Liver (tissue), 9 donors: ENCODE results near the gene LSM12. TPM values are rescaled to one million over a fixed set of nuclear protein-coding genes. Genes with fewer than 3 reads are reported as not detected.

ENCODE experiments used
- DNase-seq: peaks from one replicate; pipeline ENCODE4 v3.0.0-alpha.2; 2017; ENCODE audit warnings: low spot score
- H3K27ac ChIP-seq, 2 donors: one replicate each; pipeline ENCODE4 v1.7.0; 2013; ENCODE audit warnings: inconsistent platforms in 2 of 2, low read length in 2 of 2, control low read depth in 1 of 2, low read depth in 1 of 2, mild to moderate bottlenecking in 1 of 2
- H3K27me3 ChIP-seq, 4 donors: one replicate each; pipeline versions ENCODE4 v1.6.1 to v1.7.0; 2013; ENCODE audit warnings: low read length in 3 of 4, inconsistent platforms in 1 of 4, mild to moderate bottlenecking in 1 of 4, moderate library complexity in 1 of 4; ENCODE audit not compliant: control insufficient read depth in 4 of 4, insufficient read depth in 4 of 4
- H3K36me3 ChIP-seq, 4 donors: one replicate each; pipeline versions ENCODE4 v1.6.1 to v1.7.0; 2013; ENCODE audit warnings: low read length in 3 of 4, mild to moderate bottlenecking in 3 of 4, low read depth in 1 of 4, moderate library complexity in 1 of 4; ENCODE audit not compliant: control insufficient read depth in 4 of 4, insufficient read depth in 3 of 4
- H3K4me1 ChIP-seq, 4 donors: one replicate each; pipeline versions ENCODE4 v1.6.1 to v1.7.0; 2013; ENCODE audit warnings: low read length in 3 of 4, mild to moderate bottlenecking in 3 of 4, moderate library complexity in 1 of 4; ENCODE audit not compliant: control insufficient read depth in 4 of 4, insufficient read depth in 4 of 4
- H3K4me3 ChIP-seq, 3 donors: one replicate each; pipeline versions ENCODE4 v1.6.1 to v1.7.0; 2013; ENCODE audit warnings: low read length in 3 of 3, control low read depth in 1 of 3, low read depth in 1 of 3, mild to moderate bottlenecking in 1 of 3
- H3K9ac ChIP-seq, 2 donors: one replicate each; pipeline ENCODE4 v1.7.0; 2013; ENCODE audit warnings: low read length in 2 of 2, mild to moderate bottlenecking in 2 of 2, moderate library complexity in 2 of 2, control low read depth in 1 of 2, low read depth in 1 of 2
- H3K9me3 ChIP-seq, 4 donors: one replicate each; pipeline versions ENCODE4 v1.6.1 to v1.7.0; 2013; ENCODE audit warnings: low read length in 3 of 4; ENCODE audit not compliant: control insufficient read depth in 4 of 4
- ATF3 ChIP-seq: IDR thresholded peaks from 2 replicates; pipeline ENCODE4 v1.6.1; 2016; ENCODE audit warnings: antibody characterized with exemption
- CTCF ChIP-seq: fragments of 150-350 bp; IDR thresholded peaks from 2 replicates; pipeline ENCODE4 v1.5.1; 2017; ENCODE audit warnings: improper control_type of control experiment, low read depth, low read length; ENCODE audit not compliant: missing input control
- EGR1 ChIP-seq, 2 donors: IDR thresholded peaks; 2 replicates each; pipeline ENCODE4 v1.6.1; 2016 to 2018; ENCODE audit warnings: antibody characterized with exemption in 2 of 2, low read depth in 2 of 2
- FOXA1 ChIP-seq: IDR thresholded peaks from 2 replicates; pipeline ENCODE4 v1.6.1; 2016; ENCODE audit warnings: antibody characterized with exemption
- FOXA2 ChIP-seq: IDR thresholded peaks from 2 replicates; pipeline ENCODE4 v1.6.1; 2016; ENCODE audit warnings: antibody characterized with exemption
- GABPA ChIP-seq, 2 donors: IDR thresholded peaks in 1 of 2; conservative IDR thresholded peaks in 1 of 2; 2 replicates each; pipeline ENCODE4 v1.6.1; 2016; ENCODE audit warnings: antibody characterized with exemption in 2 of 2, mild to moderate bottlenecking in 1 of 2, moderate library complexity in 1 of 2
- HNF4A ChIP-seq, 2 donors: conservative IDR thresholded peaks; 2 replicates each; pipeline ENCODE4 v1.6.1; 2016; ENCODE audit warnings: antibody characterized with exemption in 2 of 2, mild to moderate bottlenecking in 2 of 2
- HNF4G ChIP-seq: IDR thresholded peaks from 2 replicates; pipeline ENCODE4 v1.6.1; 2016; ENCODE audit warnings: antibody characterized with exemption
- JUND ChIP-seq, 2 donors: IDR thresholded peaks; 2 replicates each; pipeline ENCODE4 v1.6.1; 2016; ENCODE audit warnings: antibody characterized with exemption in 2 of 2
- MAX ChIP-seq: IDR thresholded peaks from 2 replicates; pipeline ENCODE4 v1.6.1; 2016; ENCODE audit warnings: antibody characterized with exemption
- NR2F2 ChIP-seq: IDR thresholded peaks from 2 replicates; pipeline ENCODE4 v1.6.1; 2016; ENCODE audit warnings: antibody characterized with exemption
- RAD21 ChIP-seq, 2 donors: IDR thresholded peaks; 2 replicates each; pipeline ENCODE4 v1.6.1; 2016; ENCODE audit warnings: antibody characterized with exemption in 2 of 2, mild to moderate bottlenecking in 2 of 2
- REST ChIP-seq: IDR thresholded peaks from 2 replicates; pipeline ENCODE4 v1.6.1; 2016; ENCODE audit warnings: antibody characterized with exemption, mild to moderate bottlenecking
- RXRA ChIP-seq, 2 donors: IDR thresholded peaks; 2 replicates each; pipeline ENCODE4 v1.6.1; 2017 to 2018; ENCODE audit warnings: antibody characterized with exemption in 2 of 2, mild to moderate bottlenecking in 1 of 2
- SP1 ChIP-seq: IDR thresholded peaks from 2 replicates; pipeline ENCODE4 v1.6.1; 2018; ENCODE audit warnings: antibody characterized with exemption, mild to moderate bottlenecking
- TAF1 ChIP-seq: conservative IDR thresholded peaks from 2 replicates; pipeline ENCODE4 v1.6.1; 2016; ENCODE audit warnings: antibody characterized with exemption, mild to moderate bottlenecking
- YY1 ChIP-seq: IDR thresholded peaks from 2 replicates; pipeline ENCODE4 v1.6.1; 2016; ENCODE audit warnings: antibody characterized with exemption, mild to moderate bottlenecking
- WGBS: extraction: QIAGEN DNeasy Blood & Tissue Kit; methylation state at CpG from one replicate; pipeline ENCODE4 v1.1.7; 2013; 5-methylcytosine and 5-hydroxymethylcytosine counted together
- polyA plus RNA-seq, 2 donors: library from polyadenylated mRNA; stranded (reverse) in 1 of 2; unstranded in 1 of 2; fragments of 200-250 nt in 1 of 2; fragments of >200 nt in 1 of 2; fragmentation: Nextera tagmentation in 1 of 2; extraction: Ambion mirVana in 1 of 2; gene quantifications; one replicate each; pipeline versions ENCODE4 v1.2.1 to v1.2.3, GENCODE V29; 2013 to 2015
- total RNA-seq, 2 donors: library from RNA; depleted of rRNA; stranded (reverse); fragments of >200 nt; gene quantifications; one replicate each; pipeline ENCODE4 v1.2.3, GENCODE V29; 2014
- donor health status: healthy.
- donor health status: healthy.
- donor health status: healthy.
- donor health status: healthy.
- donor health status: healthy.

The LSM12 gene
- total and polyA plus RNA-seq, 4 donors: 12.1 to 31.9 (median 15.1) TPM

GRCh38 chr17:44111777-44112176, 45.3 kb upstream of the LSM12 start:
- WGBS: 78% methylated on average over 3 of the region's 3 CpGs
- DNase-seq: no peak
- Histone ChIP-seq H3K9me3 (no peaks in the 10 kb centered on the region), H3K4me3 (no peak overlapping the region), H3K36me3 (no peaks in the 10 kb centered on the region), H3K9ac (no peak overlapping the region), H3K27ac (peak overlapping the region; percentile 83 to 97), H3K27me3 (no peaks in the 10 kb centered on the region), H3K4me1 (peaks cover 34 to 83% (median 56%) of the 10 kb centered on the region in 4 donors)
- TF ChIP-seq SP1: no peak
- no peak for TF ChIP-seq HNF4G
- TF ChIP-seq CTCF: no peak
- TF ChIP-seq JUND (IDR thresholded peaks at IDR 0.05): no peak
- no peak for TF ChIP-seq REST
- no peak for TF ChIP-seq GABPA (IDR thresholded peaks at IDR 0.05 in 1 of 2, conservative IDR thresholded peaks at IDR 0.05 in 1 of 2)
- no peak for TF ChIP-seq FOXA1
- TF ChIP-seq RAD21 (IDR thresholded peaks at IDR 0.05): no peak
- no peak for TF ChIP-seq YY1
- TF ChIP-seq NR2F2: no peak
- TF ChIP-seq EGR1 (IDR thresholded peaks at IDR 0.05; ENCODE audit: low read depth in 2 of 2): no peak
- no peak for TF ChIP-seq RXRA (IDR thresholded peaks at IDR 0.05)
- TF ChIP-seq FOXA2: no peak

GRCh38 chr17:44110823-44111633, 44.6 kb upstream of the LSM12 start:
- Histone ChIP-seq H3K27ac (peak overlapping the region; percentile 83 to 97), H3K36me3 (no peaks in the 10 kb centered on the region), H3K27me3 (no peaks in the 10 kb centered on the region), H3K9ac (peak overlapping the region; percentile 71 to 81), H3K4me1 (peaks cover 34 to 87% (median 58%) of the 10 kb centered on the region in 4 donors), H3K9me3 (no peaks in the 10 kb centered on the region), H3K4me3 (peak overlapping the region; percentile 34 to 64 (median 53))
- DNase-seq: peak; percentile 93
- WGBS: 2% methylated on average over 28 of the region's 28 CpGs
- peak; percentile 31 to 79 for TF ChIP-seq JUND (IDR thresholded peaks at IDR 0.05)
- peak; percentile 87 for TF ChIP-seq MAX
- peak; percentile 93 for TF ChIP-seq REST
- peak; percentile 82 for TF ChIP-seq NR2F2
- peak; percentile 37 for TF ChIP-seq HNF4G
- TF ChIP-seq CTCF: no peak
- TF ChIP-seq FOXA1: peak; percentile 82
- peak; percentile 87 to 89 for TF ChIP-seq RXRA (IDR thresholded peaks at IDR 0.05)
- TF ChIP-seq EGR1 (IDR thresholded peaks at IDR 0.05; ENCODE audit: low read depth in 2 of 2): peak in 1 of 2 donors; percentile 78
- TF ChIP-seq SP1: peak; percentile 91
- peak; percentile 44 for TF ChIP-seq ATF3
- peak in 1 of 2 donors; percentile 67 for TF ChIP-seq GABPA (IDR thresholded peaks at IDR 0.05 in 1 of 2, conservative IDR thresholded peaks at IDR 0.05 in 1 of 2)
- peak; percentile 67 for TF ChIP-seq FOXA2
- TF ChIP-seq HNF4A (conservative IDR thresholded peaks at IDR 0.05): peak; percentile 91 to 92
- peak; percentile 83 for TF ChIP-seq TAF1
- TF ChIP-seq YY1: peak; percentile 87
